ENCODE measurements around the gene PDE6G.
A peak's percentile ranks its signal among the peaks of the same experiment; 100 is the strongest.

PDE6G gene

GRCh38 chr17:81607431-81607830 is 48.9 kb downstream of the PDE6G start:
- H3K4me3 ChIP-seq (ENCODE audit: low read length): no peak overlapping the region
- DNase-seq (ENCODE audit: low read depth): no peak
- TF ChIP-seq, protein P1, sequence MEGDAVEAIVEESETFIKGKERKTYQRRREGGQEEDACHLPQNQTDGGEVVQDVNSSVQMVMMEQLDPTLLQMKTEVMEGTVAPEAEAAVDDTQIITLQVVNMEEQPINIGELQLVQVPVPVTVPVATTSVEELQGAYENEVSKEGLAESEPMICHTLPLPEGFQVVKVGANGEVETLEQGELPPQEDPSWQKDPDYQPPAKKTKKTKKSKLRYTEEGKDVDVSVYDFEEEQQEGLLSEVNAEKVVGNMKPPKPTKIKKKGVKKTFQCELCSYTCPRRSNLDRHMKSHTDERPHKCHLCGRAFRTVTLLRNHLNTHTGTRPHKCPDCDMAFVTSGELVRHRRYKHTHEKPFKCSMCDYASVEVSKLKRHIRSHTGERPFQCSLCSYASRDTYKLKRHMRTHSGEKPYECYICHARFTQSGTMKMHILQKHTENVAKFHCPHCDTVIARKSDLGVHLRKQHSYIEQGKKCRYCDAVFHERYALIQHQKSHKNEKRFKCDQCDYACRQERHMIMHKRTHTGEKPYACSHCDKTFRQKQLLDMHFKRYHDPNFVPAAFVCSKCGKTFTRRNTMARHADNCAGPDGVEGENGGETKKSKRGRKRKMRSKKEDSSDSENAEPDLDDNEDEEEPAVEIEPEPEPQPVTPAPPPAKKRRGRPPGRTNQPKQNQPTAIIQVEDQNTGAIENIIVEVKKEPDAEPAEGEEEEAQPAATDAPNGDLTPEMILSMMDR (IDR thresholded peaks at IDR 0.05; ENCODE audit: insufficient read depth, low read depth, low read length, missing control alignments): no peak

DNA sequence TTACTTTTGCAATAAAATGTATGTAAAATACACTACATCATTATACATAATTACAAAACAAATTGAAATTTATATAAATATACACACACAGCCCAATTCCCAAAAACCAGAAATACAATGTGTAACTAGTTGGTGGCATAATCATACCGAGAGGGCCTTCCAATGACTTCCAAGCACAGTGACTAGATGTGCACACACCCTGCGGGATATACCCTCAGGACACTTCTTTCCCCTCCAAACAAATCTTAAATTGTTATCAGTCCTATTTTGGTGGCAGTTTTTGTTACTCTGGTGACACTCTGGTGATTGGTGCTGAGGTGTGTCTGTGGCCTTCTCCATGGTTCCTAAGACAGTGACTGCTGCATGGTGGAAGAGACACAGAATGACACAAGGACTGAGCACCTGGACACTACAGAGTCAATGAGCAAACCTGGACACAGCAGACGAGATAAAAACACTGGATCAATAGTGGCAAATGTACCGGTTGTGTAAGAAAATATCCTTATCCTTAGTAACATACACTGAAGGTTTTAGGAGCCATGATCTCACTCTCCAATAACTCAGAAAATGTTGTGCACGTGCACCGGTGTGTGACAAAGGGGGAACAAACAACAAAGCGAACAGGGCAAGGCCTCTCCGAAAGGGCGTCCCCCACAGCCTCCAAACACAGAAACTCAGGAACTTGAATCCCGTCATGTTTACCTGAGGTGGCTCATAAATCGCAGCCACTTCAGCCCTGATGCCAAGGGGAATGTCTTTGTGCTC is 52.3 kb downstream of the PDE6G start:
- no peak for DNase-seq (ENCODE audit: low read depth)
- TF ChIP-seq, protein P1 (IDR thresholded peaks at IDR 0.05; ENCODE audit: insufficient read depth, low read depth, low read length, missing control alignments): no peak
- no peak overlapping the region for H3K4me3 ChIP-seq (ENCODE audit: low read length)

DNA sequence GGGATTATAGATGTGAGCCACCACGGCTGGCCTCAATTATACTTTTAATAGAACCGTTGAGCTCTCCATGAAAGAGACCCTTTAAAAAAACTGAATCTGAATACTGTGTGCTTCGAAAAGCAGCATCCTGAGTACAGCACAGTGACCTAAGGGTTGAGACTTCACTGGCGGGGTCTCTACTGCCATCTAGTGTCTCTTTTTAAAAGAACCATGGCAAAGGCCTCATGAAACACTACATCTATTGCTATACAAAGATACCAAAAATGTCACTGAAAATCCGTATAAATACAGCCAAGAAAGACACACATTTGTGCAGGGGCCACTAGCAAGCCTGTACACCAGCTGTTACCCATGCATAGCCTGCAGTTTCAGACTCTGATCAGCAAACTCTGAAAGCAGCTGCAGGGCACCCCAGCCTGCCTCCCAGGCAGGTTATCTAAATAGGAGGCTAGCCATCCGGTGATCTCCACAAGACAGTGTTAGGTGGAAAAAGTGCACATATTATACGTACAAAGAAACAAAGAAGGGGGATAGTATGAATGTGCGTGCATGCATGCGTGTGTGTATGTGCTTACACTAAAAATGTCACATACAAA is 54.7 kb downstream of the PDE6G start:
- TF ChIP-seq, protein P1 (IDR thresholded peaks at IDR 0.05; ENCODE audit: insufficient read depth, low read depth, low read length, missing control alignments): peak; percentile 84
- DNase-seq (ENCODE audit: low read depth): peak; percentile 75
- no peak overlapping the region for H3K4me3 ChIP-seq (ENCODE audit: low read length)

All from epithelial cell of esophagus (primary cell).